ENCODE results near the gene GSN. TPM values are rescaled to one million over a fixed set of nuclear protein-coding genes. Genes with fewer than 3 reads are reported as not detected.

Gene GSN
- total RNA-seq, 1 experiment from 2014 or later: 100 TPM

DNA sequence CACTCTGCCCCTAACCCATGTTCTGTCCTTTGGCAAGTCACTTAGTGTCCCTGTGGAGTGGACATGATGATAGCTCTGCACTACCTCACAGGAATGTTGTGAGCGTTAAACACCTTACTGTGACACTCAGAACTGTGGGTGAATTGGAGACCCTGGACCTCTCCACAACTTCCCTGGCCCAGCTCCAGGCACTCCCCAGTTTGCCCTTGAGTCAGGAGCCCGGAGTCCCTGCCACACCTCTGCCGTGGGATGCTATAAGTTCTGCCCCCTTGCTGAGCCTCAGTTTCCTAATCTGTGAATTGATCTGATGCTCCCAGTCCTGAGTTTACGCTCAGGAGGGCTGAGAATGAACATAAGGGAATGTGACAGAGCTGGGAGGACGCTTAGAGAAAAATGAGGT, 34.4 kb downstream of the GSN start:
- H3K27me3 Mint-ChIP-seq (ENCODE audit: insufficient read depth, unreplicated experiment): no peaks in the 10 kb centered on the region
- no peaks in the 10 kb centered on the region for H3K36me3 Mint-ChIP-seq (ENCODE audit: insufficient read depth, unreplicated experiment)
- ChIA-PET POLR2A (no interaction called here), CTCF (no interaction called here)
- no peak overlapping the region for H3K27ac Mint-ChIP-seq (ENCODE audit: unreplicated experiment)
- BruUV-seq (replicated peaks): no TSS peak
- peaks cover 35% of the 10 kb centered on the region for H3K4me1 Mint-ChIP-seq (ENCODE audit: low read depth, unreplicated experiment)
- Histone ChIP-seq H3K4me3 (ENCODE audit: low read depth, low read length) (no peak overlapping the region), H3K9me3 (no peaks in the 10 kb centered on the region), H3K27me3 (replicated peaks; ENCODE audit: control insufficient read depth, insufficient read depth, low read length) (no peaks in the 10 kb centered on the region), H3K4me1 (peaks cover 47% of the 10 kb centered on the region), H3K36me3 (ENCODE audit: control insufficient read depth, insufficient read depth, low read length) (peaks cover 3% of the 10 kb centered on the region)
- no peaks in the 10 kb centered on the region for H3K9me3 Mint-ChIP-seq (ENCODE audit: unreplicated experiment)
- TF ChIP-seq, protein P1, sequence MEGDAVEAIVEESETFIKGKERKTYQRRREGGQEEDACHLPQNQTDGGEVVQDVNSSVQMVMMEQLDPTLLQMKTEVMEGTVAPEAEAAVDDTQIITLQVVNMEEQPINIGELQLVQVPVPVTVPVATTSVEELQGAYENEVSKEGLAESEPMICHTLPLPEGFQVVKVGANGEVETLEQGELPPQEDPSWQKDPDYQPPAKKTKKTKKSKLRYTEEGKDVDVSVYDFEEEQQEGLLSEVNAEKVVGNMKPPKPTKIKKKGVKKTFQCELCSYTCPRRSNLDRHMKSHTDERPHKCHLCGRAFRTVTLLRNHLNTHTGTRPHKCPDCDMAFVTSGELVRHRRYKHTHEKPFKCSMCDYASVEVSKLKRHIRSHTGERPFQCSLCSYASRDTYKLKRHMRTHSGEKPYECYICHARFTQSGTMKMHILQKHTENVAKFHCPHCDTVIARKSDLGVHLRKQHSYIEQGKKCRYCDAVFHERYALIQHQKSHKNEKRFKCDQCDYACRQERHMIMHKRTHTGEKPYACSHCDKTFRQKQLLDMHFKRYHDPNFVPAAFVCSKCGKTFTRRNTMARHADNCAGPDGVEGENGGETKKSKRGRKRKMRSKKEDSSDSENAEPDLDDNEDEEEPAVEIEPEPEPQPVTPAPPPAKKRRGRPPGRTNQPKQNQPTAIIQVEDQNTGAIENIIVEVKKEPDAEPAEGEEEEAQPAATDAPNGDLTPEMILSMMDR (IDR thresholded peaks at IDR 0.05; ENCODE audit: insufficient read depth in 1 of 2, low read depth in 1 of 2, low read length in 1 of 2, severe bottlenecking in 1 of 2, unreplicated experiment in 1 of 2): no peak
- intact Hi-C loops (cut with micrococcal nuclease; ENCODE audit: unreplicated experiment): no loop called here
- no peak overlapping the region for H3K4me3 Mint-ChIP-seq (ENCODE audit: unreplicated experiment)
- DNase-seq: no peak

DNA sequence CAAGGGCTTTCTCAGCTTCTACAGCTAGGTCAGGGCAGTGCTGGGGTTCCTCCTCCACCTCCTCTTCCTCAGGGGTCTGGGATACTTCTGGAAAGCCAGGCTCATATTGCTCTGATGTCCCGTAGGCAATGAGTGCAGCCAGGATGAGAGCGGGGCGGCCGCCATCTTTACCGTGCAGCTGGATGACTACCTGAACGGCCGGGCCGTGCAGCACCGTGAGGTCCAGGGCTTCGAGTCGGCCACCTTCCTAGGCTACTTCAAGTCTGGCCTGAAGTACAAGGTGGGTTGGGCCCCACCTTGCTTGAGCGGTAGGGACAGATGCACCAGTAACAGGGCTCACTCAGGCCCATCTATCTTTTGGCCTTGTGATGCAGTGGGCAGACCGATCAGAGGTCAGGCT, 34.8 kb downstream of the GSN start:
- H3K4me1 Mint-ChIP-seq (ENCODE audit: low read depth, unreplicated experiment): peaks cover 31% of the 10 kb centered on the region
- Histone ChIP-seq H3K4me3 (ENCODE audit: low read depth, low read length) (no peak overlapping the region), H3K9me3 (no peaks in the 10 kb centered on the region), H3K27me3 (replicated peaks; ENCODE audit: control insufficient read depth, insufficient read depth, low read length) (no peaks in the 10 kb centered on the region), H3K4me1 (peaks cover 43% of the 10 kb centered on the region), H3K36me3 (ENCODE audit: control insufficient read depth, insufficient read depth, low read length) (peaks cover 3% of the 10 kb centered on the region)
- H3K36me3 Mint-ChIP-seq (ENCODE audit: insufficient read depth, unreplicated experiment): peaks cover 4% of the 10 kb centered on the region
- intact Hi-C loops (cut with micrococcal nuclease; ENCODE audit: unreplicated experiment): no loop called here
- H3K27ac Mint-ChIP-seq (ENCODE audit: unreplicated experiment): no peak overlapping the region
- H3K27me3 Mint-ChIP-seq (ENCODE audit: insufficient read depth, unreplicated experiment): no peaks in the 10 kb centered on the region
- CTCF ChIA-PET: no interaction called here
- DNase-seq: no peak
- TF ChIP-seq, protein P1 (IDR thresholded peaks at IDR 0.05; ENCODE audit: insufficient read depth in 1 of 2, low read depth in 1 of 2, low read length in 1 of 2, severe bottlenecking in 1 of 2, unreplicated experiment in 1 of 2): no peak
- POLR2A ChIA-PET: no interaction called here
- no peak overlapping the region for H3K4me3 Mint-ChIP-seq (ENCODE audit: unreplicated experiment)
- no peaks in the 10 kb centered on the region for H3K9me3 Mint-ChIP-seq (ENCODE audit: unreplicated experiment)
- no TSS peak for BruUV-seq (replicated peaks)

DNA sequence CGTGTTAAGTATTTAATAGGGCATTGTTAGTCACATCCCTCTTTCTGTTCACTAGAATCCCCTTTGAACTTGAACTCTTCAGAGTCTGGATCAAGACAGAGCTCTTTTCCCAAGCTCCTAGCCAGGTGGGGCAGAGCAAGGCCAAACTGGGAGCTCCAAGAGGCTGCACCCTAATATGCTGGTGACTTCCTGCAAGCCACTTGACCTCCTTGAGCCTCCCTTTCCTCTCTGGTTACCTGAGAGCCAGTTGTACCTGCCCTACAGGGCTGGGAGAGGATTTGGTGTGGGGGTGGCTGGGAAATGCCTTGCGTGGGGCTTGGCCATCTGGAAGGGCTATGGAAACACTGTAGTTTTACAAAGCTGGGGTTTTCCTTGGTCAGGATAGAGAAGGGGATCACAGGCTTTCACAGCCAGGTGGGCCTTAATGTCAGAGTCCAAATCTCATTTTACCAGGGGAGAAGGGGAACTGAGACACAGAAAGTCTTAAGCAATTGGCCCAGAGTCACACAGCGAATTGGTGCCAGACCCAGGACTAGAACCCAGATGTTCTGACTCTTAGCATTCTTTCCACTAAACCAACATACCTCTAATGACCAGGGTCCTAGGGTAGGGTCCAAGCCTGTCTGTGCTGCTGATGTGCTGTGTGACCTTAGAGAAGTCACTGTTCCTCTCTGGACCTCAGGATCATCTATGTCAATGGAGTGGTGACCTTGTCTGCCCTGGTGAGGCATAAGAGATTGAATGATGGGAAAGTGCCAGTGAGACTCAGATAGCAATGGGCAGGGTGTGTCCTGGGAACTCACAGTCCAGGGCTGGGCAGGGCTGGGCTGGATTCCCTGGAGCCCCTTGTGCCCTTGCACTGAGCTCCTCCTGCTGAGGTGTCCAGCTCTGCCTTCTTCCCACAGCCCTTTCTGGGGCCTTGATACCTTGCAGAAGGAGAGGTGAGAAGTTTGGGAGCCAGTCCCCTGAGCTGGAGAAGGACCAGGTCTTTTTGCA, 35.8 kb downstream of the GSN start:
- Mint-ChIP-seq H3K27ac (ENCODE audit: unreplicated experiment) (no peak overlapping the region), H3K36me3 (ENCODE audit: insufficient read depth, unreplicated experiment) (peaks cover 9% of the 10 kb centered on the region), H3K9me3 (ENCODE audit: unreplicated experiment) (no peaks in the 10 kb centered on the region), H3K27me3 (ENCODE audit: insufficient read depth, unreplicated experiment) (no peaks in the 10 kb centered on the region), H3K4me3 (ENCODE audit: unreplicated experiment) (no peak overlapping the region), H3K4me1 (ENCODE audit: low read depth, unreplicated experiment) (peaks cover 21% of the 10 kb centered on the region)
- TF ChIP-seq, protein P1 (IDR thresholded peaks at IDR 0.05; ENCODE audit: insufficient read depth in 1 of 2, low read depth in 1 of 2, low read length in 1 of 2, severe bottlenecking in 1 of 2, unreplicated experiment in 1 of 2): no peak
- no peaks in the 10 kb centered on the region for H3K27me3 ChIP-seq (replicated peaks; ENCODE audit: control insufficient read depth, insufficient read depth, low read length)
- intact Hi-C loops (cut with micrococcal nuclease; ENCODE audit: unreplicated experiment): loop anchor here (2.0 kb wide), 1 partner anchor 17 kb away; no protein-coding TSS in a partner anchor
- no TSS peak for BruUV-seq (replicated peaks)
- H3K4me3 ChIP-seq (ENCODE audit: low read depth, low read length): no peak overlapping the region
- peaks cover 3% of the 10 kb centered on the region for H3K36me3 ChIP-seq (ENCODE audit: control insufficient read depth, insufficient read depth, low read length)
- H3K9me3 ChIP-seq: no peaks in the 10 kb centered on the region
- ChIA-PET POLR2A (interaction anchor here (0.6 kb wide), 1 partner anchor 79 kb away, joined by 3 read pairs; no protein-coding TSS in a partner anchor), CTCF (interaction anchor here (0.7 to 0.9 kb wide), 2 partner anchors 16 to 25 kb away, joined by 3 read pairs; no protein-coding TSS in a partner anchor)
- peaks cover 33% of the 10 kb centered on the region for H3K4me1 ChIP-seq
- DNase-seq: no peak
